ENCODE data around the gene ABCB11.
"Not testable (repeated sequence)": the region's sequence is repeated elsewhere in the genome, so short reads cannot be mapped to it uniquely, and the experiment has no call there.

The ABCB11 gene

GRCh38 chr2:168939918-168940317 is 91.2 kb downstream of the ABCB11 start:
- no peak for TF ChIP-seq SPI1 (IDR thresholded peaks at IDR 0.05; ENCODE audit: borderline replicate concordance, low read depth)
- no peak for TF ChIP-seq REST (IDR thresholded peaks at IDR 0.05; ENCODE audit: insufficient replicate concordance, low read depth)
- no peak for TF ChIP-seq CTCF (IDR thresholded peaks at IDR 0.05; ENCODE audit: insufficient read depth, low read length)
- no peak for TF ChIP-seq POLR2AphosphoS5 (IDR thresholded peaks at IDR 0.05; ENCODE audit: low read depth)
- no peak for TF ChIP-seq GABPA (IDR thresholded peaks at IDR 0.05; ENCODE audit: low read depth)
- no peak overlapping the region for H3K4me3 ChIP-seq (replicated peaks; ENCODE audit: insufficient read depth, low read length)
- H3K27me3 ChIP-seq (ENCODE audit: insufficient read depth, poor library complexity, severe bottlenecking): no peaks in the 10 kb centered on the region
- no peak for DNase-seq (ENCODE audit: low read depth in 1 of 2, low spot score in 1 of 2)
- H3K27ac ChIP-seq (replicated peaks): no peak overlapping the region

- Histone ChIP-seq H3K27me3 (ENCODE audit: insufficient read depth, poor library complexity, severe bottlenecking) (no peaks in the 10 kb centered on the region), H3K4me3 (replicated peaks; ENCODE audit: insufficient read depth, low read length) (no peak overlapping the region), H3K27ac (replicated peaks) (no peak overlapping the region)
- TF ChIP-seq GABPA (IDR thresholded peaks at IDR 0.05; ENCODE audit: low read depth) (no peak), SPI1 (IDR thresholded peaks at IDR 0.05; ENCODE audit: borderline replicate concordance, low read depth) (no peak)
- DNase-seq (ENCODE audit: low read depth in 1 of 2, low spot score in 1 of 2): no peak
Measured at GRCh38 chr2:168939061-168939460, 92.1 kb downstream of the ABCB11 start.

- no peak for DNase-seq (ENCODE audit: low read depth in 1 of 2, low spot score in 1 of 2)
- H3K27ac ChIP-seq (replicated peaks): no peak overlapping the region
- no peak overlapping the region for H3K4me3 ChIP-seq (replicated peaks; ENCODE audit: insufficient read depth, low read length)
- TF ChIP-seq POLR2AphosphoS5 (IDR thresholded peaks at IDR 0.05; ENCODE audit: low read depth) (no peak), REST (IDR thresholded peaks at IDR 0.05; ENCODE audit: insufficient replicate concordance, low read depth) (no peak), SPI1 (IDR thresholded peaks at IDR 0.05; ENCODE audit: borderline replicate concordance, low read depth) (no peak), GABPA (IDR thresholded peaks at IDR 0.05; ENCODE audit: low read depth) (no peak), CTCF (IDR thresholded peaks at IDR 0.05; ENCODE audit: insufficient read depth, low read length) (no peak)
- no peaks in the 10 kb centered on the region for H3K27me3 ChIP-seq (ENCODE audit: insufficient read depth, poor library complexity, severe bottlenecking)
Measured at GRCh38 chr2:168935810-168936581, 95.1 kb downstream of the ABCB11 start.

- H3K4me3 ChIP-seq (replicated peaks; ENCODE audit: insufficient read depth, low read length): no peak overlapping the region
- H3K27ac ChIP-seq (replicated peaks): no peak overlapping the region
- H3K27me3 ChIP-seq (ENCODE audit: insufficient read depth, poor library complexity, severe bottlenecking): peaks cover under 1% of the 10 kb centered on the region
- TF ChIP-seq POLR2AphosphoS5 (IDR thresholded peaks at IDR 0.05; ENCODE audit: low read depth) (no peak), SPI1 (IDR thresholded peaks at IDR 0.05; ENCODE audit: borderline replicate concordance, low read depth) (no peak), CTCF (IDR thresholded peaks at IDR 0.05; ENCODE audit: insufficient read depth, low read length) (no peak), REST (IDR thresholded peaks at IDR 0.05; ENCODE audit: insufficient replicate concordance, low read depth) (no peak), GABPA (IDR thresholded peaks at IDR 0.05; ENCODE audit: low read depth) (no peak)
- DNase-seq (ENCODE audit: low read depth in 1 of 2, low spot score in 1 of 2): no peak
Measured at GRCh38 chr2:168934826-168935225, 96.3 kb downstream of the ABCB11 start.

GRCh38 chr2:168932174-168932573 is 99.0 kb downstream of the ABCB11 start:
- H3K27ac ChIP-seq (replicated peaks); H3K4me3 ChIP-seq (replicated peaks; ENCODE audit: insufficient read depth, low read length); H3K27me3 ChIP-seq (ENCODE audit: insufficient read depth, poor library complexity, severe bottlenecking); DNase-seq (ENCODE audit: low read depth in 1 of 2, low spot score in 1 of 2): not testable (repeated sequence)
